A549 (cell line): ENCODE results near the gene GNRHR.

Source experiments
- CTCF ChIP-seq: fragments of >200 bp; sonication (Bioruptor Twin); formaldehyde crosslinking; IDR thresholded peaks from 3 replicates; pipeline ENCODE4 v1.5.1; 2016
- JUN ChIP-seq, 2 experiments: fragments of >200 bp; sonication (Bioruptor Twin); formaldehyde crosslinking; IDR thresholded peaks; 2 replicates in 1 of 2; 3 replicates in 1 of 2; pipeline ENCODE4 v1.6.1; 2016 to 2017
- KDM1A ChIP-seq: fragments of 200-600 bp; sonication (generic); IDR thresholded peaks from 2 replicates; pipeline ENCODE4 v1.6.1; 2016; ENCODE audit warnings: low read depth, mild to moderate bottlenecking

- TF ChIP-seq KDM1A = no peak
- TF ChIP-seq CTCF = no peak
- TF ChIP-seq JUN (IDR thresholded peaks at IDR 0.05) = no peak
Observed at GRCh38 chr4:67699603-67700002, 54.6 kb downstream of the GNRHR start.
